HG03565 (cell line): ENCODE results near the gene SMC5.
"Not testable (repeated sequence)": the region's sequence is repeated elsewhere in the genome, so short reads cannot be mapped to it uniquely, and the experiment has no call there.

Source experiments
- ATAC-seq: cut with Tn5 transposase; IDR thresholded peaks from one replicate; pipeline ENCODE4 v1.9.1; 2021; ENCODE audit warnings: mild to moderate bottlenecking, moderate library complexity; ENCODE audit not compliant: unreplicated experiment

Gene SMC5

DNA sequence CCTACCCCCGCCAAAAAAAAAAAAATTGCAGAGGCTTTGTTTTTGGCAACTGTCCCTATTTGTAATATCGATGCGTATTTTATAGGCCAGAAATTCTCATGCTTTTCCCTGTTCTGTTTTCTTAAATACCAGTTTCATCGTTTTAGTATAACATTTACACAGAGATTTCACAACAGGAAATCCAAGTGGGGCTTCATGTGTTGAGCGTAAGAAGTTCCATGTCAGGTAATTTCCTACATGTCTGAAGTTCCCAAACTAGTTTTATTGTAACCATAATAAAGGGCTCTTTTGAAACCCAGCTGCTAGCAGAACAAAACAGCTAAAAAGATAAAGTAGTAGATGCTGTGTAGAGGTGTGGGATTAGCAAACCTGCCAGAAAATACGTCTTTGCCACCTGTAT, 4.2 kb downstream of the SMC5 start:
- ATAC-seq: no peak

DNA sequence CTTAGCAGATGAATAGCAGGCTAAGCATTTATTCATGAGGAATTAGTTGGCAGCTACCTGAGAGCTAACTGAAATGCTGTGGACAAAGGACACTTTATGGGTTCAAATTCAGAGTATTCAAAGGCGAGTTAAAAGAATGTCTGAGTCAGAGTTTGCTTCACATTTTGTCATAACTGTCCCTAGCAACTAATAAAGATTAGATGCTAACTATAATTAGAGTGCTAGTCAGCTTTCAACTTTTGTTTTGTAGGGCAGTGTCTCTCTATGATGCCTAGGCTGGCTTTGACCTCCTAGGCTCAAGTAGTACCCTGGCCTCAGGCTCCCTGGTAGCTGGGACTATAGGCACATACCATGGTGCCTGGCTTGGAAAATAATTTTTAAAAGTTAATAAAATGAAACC, 4.6 kb downstream of the SMC5 start:
- ATAC-seq: no peak

DNA sequence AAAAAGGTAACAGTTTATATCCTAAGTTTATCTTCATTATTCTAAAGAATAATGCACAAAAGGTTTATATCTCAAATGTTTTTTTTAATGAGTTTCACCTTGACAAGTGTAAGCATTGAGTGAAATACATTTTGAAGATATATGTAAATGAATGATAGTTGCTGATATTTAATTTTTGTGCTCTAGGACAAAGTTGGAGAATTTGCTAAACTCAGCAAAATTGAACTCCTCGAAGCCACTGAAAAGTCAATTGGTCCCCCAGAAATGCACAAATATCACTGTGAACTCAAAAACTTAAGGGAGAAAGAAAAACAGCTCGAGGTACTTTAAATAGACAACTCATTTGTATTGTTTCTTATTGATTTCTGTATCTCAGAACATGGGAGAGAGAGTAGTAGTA, 19.5 kb downstream of the SMC5 start:
- ATAC-seq: no peak

DNA sequence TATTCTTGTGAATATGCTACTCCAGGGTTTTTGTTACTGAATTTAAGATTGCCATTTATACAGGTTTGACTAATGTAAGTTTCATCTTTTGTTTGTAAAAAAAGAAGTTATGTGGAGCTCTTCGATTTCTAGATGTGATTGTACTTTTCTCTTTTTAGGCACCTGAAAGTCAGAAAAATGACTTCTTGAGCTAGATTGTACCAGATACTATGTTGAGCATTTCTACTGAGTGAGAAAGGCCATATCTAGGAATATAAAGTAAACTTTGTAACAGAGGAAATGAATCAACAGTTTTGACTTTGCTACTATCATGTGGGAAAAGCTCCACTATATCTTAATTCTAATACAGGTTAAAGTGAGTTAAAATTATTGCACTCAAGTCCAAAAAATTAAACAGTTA, 25.1 kb downstream of the SMC5 start:
- ATAC-seq: no peak

DNA sequence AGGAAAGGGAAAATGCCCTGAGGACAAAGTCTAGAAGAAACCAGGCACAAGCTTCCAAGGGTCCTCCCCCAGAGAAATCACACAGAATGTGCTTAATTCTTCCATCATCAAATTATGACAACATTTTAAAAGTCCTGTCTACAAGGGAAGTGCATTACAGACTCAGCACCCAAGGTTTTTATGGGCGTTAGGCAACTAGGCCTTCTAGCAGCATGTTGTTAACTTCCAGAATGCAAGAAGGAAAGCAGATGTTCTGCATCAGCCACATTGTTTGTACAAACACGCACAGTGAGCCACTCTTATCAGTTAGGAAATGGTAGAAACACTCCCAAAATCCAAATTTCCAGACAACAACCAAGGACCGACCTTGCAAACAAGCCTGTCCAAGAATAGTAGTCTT, 26.5 kb downstream of the SMC5 start:
- no peak for ATAC-seq

DNA sequence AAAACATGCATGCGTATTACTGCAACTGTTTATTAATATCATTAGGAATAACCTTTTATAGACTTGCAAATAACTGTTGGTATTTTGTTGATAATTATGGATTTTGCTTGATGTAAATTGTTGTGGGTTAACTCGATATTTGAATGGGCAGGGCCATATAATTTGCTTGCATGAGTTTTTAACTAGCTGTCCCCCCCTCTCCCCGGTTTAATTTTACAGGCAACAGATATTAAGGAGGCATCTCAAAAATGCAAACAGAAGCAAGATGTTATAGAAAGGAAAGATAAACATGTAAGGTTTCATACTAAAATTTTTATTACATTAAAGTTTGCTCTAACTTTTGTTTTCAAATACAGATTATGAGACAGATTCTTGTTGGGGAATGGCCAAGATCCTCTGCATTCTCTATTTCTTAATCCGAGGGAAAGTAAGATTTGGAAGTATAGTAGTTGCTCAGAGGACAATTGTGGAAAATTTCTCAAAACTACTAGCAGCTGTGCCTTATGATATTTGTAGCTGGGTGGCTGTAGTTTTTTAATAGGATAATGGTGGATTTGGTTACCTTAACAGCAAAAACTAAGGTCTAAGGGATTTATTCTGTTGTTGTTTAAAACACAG, 27.3 kb downstream of the SMC5 start:
- no peak for ATAC-seq

DNA sequence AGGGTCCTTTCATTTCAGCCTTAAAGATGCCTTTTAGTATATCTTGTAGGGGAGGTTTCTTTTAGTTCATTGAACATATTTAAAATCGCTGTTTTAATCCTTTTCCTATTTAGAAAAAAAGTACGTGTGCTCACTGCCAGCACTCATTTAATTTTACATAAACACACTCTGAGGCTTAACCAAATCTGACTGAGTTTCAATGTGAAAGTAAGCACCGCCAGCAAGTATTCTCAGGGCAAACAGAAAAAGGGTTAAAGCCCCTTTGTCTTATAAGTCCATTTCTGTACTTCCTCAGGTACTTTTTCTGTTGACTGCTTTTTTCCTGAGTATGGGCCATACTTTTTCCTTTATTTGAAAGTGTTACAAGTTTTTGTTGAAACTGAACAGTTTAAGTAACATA, 31.8 kb downstream of the SMC5 start:
- no peak for ATAC-seq

DNA sequence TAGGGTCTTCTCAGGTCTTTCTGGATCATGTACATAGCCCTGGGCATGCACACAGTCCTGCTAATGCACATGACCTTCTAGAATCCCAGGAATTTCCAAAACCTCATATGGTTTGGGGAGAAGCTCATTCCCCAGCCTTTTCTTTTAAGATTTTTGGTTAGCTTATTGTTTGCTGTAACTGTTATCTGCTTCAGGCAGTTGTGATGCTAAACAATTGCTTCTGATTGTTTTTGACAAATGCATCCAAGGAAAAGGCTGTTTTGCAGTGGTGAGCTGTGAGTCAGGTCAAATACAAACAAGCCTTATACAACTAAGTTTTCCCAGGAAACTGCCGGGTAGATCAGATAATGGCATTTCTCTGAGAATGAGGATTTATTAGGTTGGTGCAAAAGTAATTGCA, 32.7 kb downstream of the SMC5 start:
- no peak for ATAC-seq

DNA sequence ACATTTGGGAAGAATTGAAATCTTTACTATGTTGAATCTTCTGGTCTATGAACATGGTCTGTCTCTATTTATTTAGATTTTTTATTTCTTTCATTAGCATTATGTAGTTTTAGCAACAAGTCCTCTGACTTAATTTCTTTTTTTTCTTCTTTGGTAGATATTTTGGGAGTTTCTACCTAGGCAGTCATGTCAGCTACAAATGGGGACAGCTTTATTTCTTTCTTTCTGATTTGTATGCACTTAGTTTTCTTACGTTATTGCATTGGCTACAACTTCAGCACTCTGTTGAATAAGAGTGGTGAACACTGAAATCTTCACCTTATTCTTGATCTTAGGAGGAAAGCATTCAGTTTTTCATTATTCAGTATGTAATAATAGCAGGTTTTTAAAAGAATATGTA, 33.5 kb downstream of the SMC5 start:
- no peak for ATAC-seq

DNA sequence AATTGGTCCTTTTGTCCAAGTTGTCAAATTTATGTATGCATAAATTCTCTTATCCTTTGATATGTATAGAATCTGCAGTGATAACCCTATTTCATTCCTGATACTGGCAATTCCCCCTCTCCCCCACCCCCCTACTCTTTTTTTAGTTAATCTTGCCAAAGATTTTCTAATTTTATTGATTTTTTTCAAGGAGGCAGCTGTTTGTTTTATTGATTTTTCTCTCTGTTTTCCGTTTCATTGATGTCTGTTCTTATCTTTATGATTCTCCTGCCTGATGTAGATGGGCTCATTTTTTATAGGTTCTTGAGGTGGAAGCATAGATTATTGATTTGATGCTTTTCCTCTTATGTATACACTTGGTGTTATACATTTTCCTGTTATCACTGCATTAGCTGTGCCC, 34.4 kb downstream of the SMC5 start:
- no peak for ATAC-seq

DNA sequence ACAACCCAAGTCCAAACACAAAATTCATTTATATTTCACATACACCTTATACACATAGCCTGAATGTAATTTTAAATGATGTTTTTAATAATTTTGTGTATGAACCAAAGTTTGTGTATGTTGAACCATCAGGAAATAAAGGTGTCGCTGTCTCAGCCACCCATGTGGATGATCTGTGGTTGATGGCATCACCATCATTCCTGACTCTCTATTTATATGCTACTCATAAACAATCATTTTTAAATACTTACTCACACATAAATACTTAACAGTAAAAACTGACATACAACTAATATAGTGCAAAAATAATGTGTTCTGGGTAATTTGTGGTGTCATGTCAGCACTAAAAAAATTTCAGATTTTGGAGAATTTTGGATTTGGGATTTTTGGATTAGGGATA, 38.4 kb downstream of the SMC5 start:
- ATAC-seq: no peak

DNA sequence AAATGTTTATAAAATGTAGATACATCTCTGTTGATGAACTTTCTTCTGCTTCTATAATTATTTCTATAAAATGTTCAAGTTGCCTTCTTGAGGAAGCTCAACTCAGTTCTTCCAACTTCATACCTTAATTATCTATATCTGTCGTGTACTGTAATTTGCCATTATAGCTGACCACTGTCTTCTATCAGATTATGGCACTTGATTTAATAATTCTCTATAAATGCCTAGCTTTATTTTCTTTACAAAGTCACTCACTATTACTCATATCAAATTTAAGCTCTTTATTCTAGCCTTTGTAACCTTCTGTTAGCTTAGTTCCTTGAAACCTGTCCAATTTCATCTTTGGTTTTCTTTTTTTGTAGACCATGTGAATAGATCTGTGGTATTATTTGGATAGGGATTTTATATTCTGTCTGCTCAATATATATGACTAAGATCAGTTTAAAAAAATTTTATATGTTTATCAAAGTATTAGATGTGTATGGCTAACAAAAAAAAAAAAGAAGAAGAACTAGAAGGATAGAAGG, 39.5 kb downstream of the SMC5 start:
- ATAC-seq: no peak

DNA sequence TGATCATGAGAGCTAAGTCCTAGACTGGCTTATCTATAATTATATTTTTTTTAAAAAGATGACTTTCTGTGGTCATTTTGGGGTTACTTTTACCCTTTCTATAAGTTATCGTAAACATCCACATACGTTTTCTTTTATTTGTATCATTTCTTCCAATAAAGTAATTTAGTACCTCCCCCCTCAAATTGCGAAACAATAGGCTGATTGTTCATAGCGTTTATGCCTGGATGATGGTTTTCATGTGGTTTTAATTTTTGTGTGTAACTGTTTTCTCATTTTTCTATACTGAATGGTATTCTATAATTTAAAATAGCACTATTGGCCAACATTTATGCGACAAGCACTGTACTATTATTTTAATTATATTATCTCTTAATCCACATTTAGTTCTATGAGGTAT, 44.5 kb downstream of the SMC5 start:
- ATAC-seq: no peak

DNA sequence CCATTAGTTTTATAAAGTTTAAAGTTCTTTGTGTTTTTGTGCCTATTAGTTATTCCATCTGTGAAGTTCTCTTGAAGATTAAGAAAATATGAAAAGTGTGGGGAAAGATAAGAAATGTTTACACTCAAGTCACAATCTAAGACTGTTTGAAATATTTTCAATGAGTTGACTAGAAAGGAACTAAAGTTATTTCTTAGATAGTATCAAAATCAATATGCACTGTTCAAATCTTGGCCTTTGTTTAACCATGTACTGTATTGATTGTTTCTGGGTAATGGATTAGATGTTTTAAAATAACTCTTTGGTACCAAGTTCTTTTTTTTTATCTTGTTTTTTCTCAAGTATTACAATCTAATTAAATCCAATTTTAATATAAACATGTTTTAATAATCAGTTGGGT, 46.0 kb downstream of the SMC5 start:
- no peak for ATAC-seq

DNA sequence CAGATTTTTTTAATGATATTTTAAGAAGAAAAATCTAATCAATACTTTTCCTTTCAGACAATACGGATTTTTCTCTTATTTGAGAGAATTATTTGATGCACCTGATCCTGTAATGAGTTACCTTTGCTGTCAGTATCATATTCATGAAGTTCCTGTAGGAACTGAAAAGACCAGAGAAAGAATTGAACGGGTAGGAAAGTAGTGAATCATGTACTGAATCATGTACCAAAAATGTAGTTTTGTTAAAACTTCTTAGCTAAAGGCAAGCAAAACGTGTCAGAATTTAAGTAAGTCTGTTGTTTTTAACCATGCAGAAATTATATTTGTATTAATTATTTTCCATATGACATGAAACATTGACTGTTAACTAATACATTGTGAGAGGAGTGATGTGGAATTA, 56.6 kb downstream of the SMC5 start:
- ATAC-seq: no peak

DNA sequence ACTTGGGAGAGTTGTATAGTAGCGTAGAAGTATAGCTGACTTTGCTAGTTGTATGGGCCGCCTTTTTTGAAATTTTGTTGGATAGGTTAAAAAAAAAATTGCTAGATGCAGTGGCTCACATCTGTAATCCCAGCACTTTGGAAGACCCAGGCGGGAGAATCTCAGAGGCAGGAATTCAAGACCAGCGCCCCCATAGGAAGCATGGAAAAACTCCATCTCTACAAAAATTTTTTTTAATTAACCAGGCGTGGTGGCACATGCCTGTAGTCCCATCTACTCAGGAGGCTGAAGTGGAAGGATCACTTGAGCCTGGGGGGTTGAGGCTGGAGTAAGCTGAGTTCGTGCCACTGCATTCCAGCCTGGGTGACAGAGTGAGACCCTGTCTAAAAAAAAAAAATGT, 59.2 kb downstream of the SMC5 start:
- ATAC-seq: no peak

DNA sequence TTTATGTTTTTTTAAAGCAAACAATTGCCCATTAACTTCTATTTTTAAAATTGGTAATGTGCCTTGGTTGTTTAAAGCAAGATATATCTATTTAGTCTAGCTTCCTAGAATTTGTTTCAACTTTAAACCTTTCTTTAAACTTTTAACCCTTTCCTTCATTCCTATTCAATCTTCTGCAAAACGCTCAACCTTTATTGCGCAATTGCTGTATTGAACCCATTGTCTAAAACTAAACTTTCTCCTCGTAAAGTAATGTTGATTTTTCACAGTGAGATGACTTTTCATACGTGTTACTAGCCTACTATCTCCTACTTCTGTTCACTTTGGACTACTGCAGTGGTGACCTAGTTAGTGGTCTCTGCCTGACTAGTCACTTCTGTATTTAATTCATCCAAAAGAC, 63.3 kb downstream of the SMC5 start:
- no peak for ATAC-seq

DNA sequence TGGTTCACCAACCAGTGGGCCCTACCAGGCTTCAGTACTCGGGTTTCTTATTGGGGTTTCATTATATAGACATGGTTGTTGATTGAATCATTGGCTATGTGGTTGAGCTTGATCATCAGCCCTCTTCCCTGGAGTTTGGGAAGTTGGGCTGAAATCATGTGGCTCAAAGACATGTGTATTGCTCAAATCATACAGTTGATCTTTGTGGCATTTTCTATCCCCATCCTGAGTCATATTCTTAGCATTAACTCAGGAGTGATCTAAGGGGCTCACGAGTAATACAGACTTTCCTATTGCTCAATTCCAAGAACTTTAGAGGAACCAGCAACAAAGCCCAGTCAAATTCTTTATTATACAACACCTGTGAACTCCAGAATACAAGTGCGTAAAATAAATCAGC, 66.2 kb downstream of the SMC5 start:
- no peak for ATAC-seq

DNA sequence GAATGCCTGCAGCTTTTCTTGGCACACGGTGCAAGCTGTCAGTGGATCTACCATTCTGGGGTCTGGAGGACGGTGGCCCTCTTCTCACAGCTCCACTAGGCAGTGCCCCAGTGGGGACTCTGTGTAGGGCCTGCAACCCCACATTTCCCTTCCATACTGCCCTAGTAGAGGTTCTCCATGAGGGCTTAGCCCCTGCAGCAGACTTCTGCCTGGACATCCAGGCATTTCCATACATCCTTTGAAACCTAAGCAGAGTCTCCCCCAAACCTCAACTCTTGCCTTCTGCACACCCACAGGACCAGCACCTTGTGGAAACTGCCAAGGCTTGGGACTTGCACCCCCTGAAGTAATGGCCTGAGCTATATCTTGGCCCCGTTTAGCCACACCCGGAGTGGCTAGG, 69.8 kb downstream of the SMC5 start:
- not testable (repeated sequence) for ATAC-seq

DNA sequence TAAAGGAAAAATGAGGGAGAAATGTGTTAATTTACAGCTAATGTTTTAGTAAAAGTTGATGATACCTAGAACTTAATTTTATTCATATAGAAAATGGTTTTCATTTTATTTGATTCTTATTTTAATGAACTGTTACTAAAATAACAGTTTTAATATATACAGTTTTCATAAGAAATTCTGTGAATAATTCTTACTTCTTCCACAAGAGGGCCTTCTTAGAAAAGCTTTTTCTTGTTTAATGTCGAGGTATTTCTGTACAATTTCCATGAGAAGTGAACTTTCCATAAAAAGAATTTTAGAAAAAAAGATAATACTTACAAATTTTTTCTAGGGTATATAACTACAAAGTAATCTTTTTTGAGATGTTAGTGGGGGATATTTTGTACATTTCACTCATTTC, 81.8 kb downstream of the SMC5 start:
- ATAC-seq: no peak

DNA sequence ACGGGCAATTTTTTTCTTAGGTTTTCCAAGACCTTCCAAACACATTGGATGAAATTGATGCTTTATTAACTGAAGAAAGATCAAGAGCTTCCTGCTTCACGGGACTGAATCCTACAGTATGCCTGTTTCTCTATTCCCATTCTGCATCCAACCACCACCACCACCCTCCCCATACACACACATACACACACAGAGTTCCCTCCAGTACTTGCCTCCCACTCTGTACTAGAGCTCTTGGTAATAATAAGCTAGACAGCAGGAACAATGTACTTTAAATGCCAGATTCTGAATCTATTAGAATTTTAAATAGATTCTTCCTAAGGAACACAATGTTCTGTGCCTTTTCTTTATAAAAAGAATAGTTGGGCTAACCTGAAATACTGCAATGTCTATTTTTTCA, 88.3 kb downstream of the SMC5 start:
- ATAC-seq: no peak

DNA sequence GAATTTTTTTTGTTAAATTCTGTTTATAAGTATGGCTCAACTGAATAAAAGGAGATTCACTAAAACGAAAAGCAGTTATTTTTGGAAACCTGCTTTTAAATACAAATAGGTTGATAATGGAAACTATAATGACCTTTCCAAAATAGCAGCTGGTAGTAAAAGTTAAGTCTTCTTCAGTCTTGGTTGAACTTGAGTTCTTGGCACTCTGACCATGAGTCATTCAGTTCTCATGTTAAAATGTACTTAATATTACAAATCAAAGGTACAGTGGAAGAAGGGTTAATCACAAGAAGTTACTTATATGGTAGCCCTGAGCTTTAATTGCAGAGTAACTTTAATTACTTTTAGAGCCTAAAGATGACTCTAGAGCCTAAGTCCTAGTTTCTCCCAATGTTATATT, 93.6 kb downstream of the SMC5 start:
- ATAC-seq: no peak

DNA sequence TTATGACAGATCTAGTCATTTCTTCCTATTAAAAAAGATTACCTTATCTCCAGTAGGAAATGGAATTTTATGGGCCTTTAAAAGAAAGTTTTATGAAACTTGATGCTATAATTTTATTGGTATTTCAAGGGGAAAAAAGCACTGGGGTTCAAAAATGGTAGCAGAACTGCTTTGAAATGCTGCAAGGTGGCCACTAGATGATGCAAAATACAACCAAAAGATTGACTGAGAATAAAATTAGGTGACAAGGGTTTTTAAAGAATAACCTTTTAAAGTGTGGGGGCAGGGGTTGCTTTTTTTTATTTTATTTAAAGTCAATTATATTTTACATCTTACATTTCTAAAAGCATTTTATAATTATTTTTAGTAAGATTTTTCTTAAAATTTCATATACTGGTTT, 94.0 kb downstream of the SMC5 start:
- no peak for ATAC-seq

DNA sequence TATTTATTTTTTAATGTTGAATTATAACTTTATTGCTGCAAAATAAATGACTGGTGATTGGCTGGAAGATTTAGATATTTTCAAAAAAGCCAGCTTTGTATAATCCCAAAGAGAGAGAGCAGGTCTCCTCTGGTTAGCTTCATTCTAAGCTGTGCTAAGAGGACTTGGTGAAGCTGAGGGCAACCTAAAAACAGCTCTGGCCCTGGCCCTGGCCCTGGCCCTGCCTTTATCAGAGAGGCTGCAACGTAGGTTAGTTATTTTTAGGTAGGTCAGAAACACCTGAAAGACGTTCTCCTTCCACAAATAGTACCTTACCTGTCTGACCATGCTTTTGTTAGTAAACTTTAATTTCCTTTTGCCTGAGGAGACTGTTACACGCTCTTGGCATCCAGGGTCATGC, 97.0 kb downstream of the SMC5 start:
- ATAC-seq: no peak
